Dendritic cell treated with granulocyte-macrophage colony-stimulating factor and Interleukin-4, amounts not matched to agents 40 ng/mL and 50 ng/mL, for 4 days (primary cell): ENCODE measurements around the gene ATG4A.

ENCODE experiments used
- H3K27ac Mint-ChIP-seq: one replicate; pipeline ENCODE4 v1.8.0; 2022; ENCODE audit warnings: mild to moderate bottlenecking, mixed read lengths
- H3K27me3 Mint-ChIP-seq: one replicate; pipeline ENCODE4 v1.8.0; 2022; ENCODE audit warnings: mild to moderate bottlenecking, mixed read lengths
- H3K36me3 Mint-ChIP-seq: one replicate; pipeline ENCODE4 v1.8.0; 2022; ENCODE audit warnings: low read depth, mixed read lengths
- H3K4me1 Mint-ChIP-seq: one replicate; pipeline ENCODE4 v1.8.0; 2022; ENCODE audit warnings: low read depth, mixed read lengths
- H3K4me3 Mint-ChIP-seq: one replicate; pipeline ENCODE4 v1.8.0; 2022; ENCODE audit warnings: mild to moderate bottlenecking, moderate library complexity, mixed read lengths
- H3K9me3 Mint-ChIP-seq: one replicate; pipeline ENCODE4 v1.8.0; 2022; ENCODE audit warnings: mixed read lengths
- intact Hi-C: fragments of 100-400 bp; cut with micrococcal nuclease; formaldehyde crosslinking; loops from one replicate; pipeline ENCODE4 v1.15.0; 2022

The ATG4A gene

DNA sequence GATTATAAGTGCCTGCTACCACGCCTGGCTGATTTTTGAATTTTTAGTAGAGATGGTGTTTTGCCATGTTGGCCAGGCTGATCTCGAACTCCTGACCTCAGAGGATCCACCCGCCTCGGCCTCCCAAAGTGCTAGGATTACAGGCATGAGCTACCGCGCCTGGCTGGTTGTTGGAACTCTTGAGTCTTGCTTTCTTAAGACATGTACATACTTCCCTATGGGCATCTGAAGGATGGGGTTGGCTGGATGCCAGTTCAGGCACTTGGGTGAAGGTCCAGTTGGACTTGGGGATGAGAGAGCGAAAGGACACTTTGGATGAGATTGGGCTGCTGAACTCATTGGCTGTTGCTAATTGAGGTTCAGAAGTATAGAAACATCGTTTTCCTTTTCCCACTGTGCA is 40.5 kb downstream of the ATG4A start:
- Mint-ChIP-seq H3K4me3 (no peak overlapping the region), H3K27me3 (no peaks in the 10 kb centered on the region), H3K36me3 (peaks cover 51% of the 10 kb centered on the region), H3K4me1 (no peaks in the 10 kb centered on the region), H3K9me3 (no peaks in the 10 kb centered on the region), H3K27ac (no peak overlapping the region)
- intact Hi-C loops = no loop called here

DNA sequence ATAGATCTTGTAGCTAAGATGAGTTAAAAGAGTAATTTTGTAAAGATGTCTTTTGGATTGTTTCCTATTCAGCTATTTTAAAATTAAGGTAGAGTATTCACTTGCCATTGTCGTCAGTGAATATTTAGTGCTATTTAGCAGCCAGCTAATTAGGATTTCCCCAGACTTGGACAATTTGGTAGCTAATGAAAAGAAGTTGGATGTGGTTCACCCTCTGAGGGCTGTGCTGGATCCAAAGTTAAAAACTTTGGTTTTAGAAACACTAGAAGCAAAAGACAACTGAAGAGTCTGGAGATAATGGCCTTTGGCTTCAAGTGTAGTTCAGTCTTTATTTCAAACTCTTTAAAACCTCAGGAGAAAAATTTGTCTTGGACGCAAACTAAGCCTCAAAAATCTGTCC is 41.3 kb downstream of the ATG4A start:
- H3K27ac Mint-ChIP-seq = no peak overlapping the region
- H3K4me1 Mint-ChIP-seq = no peaks in the 10 kb centered on the region
- H3K36me3 Mint-ChIP-seq = peaks cover 51% of the 10 kb centered on the region
- intact Hi-C loops = no loop called here
- no peaks in the 10 kb centered on the region for H3K9me3 Mint-ChIP-seq
- H3K4me3 Mint-ChIP-seq = no peak overlapping the region
- H3K27me3 Mint-ChIP-seq = no peaks in the 10 kb centered on the region

DNA sequence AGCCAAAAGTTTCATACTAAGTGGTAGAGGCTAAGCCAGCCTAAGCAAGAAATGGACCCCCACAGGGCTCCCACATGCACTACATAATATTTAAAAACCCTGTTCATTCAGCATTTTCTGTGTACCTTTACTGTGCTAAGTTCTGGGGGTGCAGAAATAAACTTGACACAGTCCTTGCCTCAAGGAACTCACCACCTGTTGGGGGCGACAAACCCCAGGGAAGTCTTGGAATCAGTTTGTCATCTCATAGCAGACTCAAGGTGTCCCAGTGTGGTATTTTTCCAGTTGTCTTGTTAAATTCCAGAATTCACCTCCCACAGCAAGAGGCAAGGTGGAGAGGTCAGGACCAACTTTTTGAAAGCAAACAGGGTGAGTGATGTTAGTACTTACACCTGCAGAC is 43.1 kb downstream of the ATG4A start:
- Mint-ChIP-seq H3K27me3 (no peaks in the 10 kb centered on the region), H3K27ac (no peak overlapping the region), H3K4me1 (no peaks in the 10 kb centered on the region), H3K4me3 (no peak overlapping the region), H3K9me3 (no peaks in the 10 kb centered on the region), H3K36me3 (peaks cover 59% of the 10 kb centered on the region)
- intact Hi-C loops = no loop called here

DNA sequence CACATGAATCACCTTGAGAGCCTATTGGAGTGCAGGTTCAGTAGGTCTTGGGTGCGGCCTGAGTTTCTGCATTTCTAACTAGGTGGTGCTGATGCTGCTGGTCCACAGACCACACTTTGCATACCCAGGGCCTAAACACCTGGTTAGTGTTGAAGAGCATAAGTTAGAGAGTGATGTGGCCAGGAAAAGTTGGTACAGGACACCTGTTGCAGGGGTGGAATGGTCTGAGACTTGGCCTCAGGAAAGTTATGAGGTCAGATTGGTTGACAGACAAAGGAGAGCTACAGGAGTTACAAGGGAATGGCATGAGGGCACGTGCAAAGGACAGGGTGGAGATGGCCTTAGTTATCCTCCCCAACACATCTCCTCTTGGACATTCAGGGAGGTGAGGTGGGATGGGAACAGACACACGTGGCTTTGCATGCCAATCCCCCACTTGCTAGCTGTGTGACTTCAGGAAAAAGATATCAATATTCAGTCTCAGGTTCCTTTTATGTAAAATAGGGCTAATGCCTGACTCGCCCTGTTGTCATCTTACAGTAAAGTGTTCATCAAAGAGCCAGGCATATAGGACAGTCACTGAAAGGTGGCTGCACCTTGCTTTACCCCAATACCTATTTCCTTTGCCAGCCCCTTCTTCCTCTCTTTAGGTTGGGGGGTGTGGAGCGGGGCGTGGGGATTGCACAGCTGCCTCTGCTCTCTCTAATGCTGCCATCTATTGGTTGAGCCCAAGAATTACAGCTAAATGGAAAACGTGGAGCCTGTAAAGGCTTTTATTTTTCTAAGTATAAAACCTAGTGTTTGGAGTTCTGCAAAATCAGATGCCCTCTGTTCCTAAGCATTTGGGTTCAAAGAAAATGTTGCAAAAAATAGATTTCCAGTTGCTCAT is 47.5 kb downstream of the ATG4A start:
- Mint-ChIP-seq H3K27me3 (no peaks in the 10 kb centered on the region), H3K4me1 (no peaks in the 10 kb centered on the region), H3K4me3 (no peak overlapping the region), H3K9me3 (no peaks in the 10 kb centered on the region), H3K36me3 (peaks cover 54% of the 10 kb centered on the region), H3K27ac (no peak overlapping the region)
- intact Hi-C loops = loop anchor here (2.0 kb wide), 1 partner anchor 118 kb away; no protein-coding TSS in a partner anchor

DNA sequence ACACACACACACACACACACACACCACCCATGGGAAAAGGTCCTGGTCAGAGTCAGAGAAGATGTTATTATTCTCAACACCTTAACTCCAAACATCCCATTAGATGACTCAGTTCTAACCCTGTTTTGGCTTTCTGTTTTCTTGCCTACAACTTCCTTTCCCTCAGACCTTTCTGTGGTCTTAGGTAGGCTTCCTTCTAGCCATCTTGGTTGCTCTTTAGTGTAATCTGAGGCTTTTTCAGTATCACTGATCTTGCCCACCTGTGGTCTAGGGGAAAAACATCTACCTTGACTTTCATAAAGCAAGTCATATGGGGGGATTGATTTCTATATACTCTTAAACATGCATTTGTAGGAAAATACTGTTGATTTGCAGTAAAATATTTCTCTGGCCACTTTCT is 56.9 kb downstream of the ATG4A start:
- Mint-ChIP-seq H3K4me1 (no peaks in the 10 kb centered on the region), H3K4me3 (no peak overlapping the region), H3K9me3 (no peaks in the 10 kb centered on the region), H3K27me3 (no peaks in the 10 kb centered on the region), H3K36me3 (peaks cover 59% of the 10 kb centered on the region), H3K27ac (no peak overlapping the region)
- intact Hi-C loops = no loop called here

DNA sequence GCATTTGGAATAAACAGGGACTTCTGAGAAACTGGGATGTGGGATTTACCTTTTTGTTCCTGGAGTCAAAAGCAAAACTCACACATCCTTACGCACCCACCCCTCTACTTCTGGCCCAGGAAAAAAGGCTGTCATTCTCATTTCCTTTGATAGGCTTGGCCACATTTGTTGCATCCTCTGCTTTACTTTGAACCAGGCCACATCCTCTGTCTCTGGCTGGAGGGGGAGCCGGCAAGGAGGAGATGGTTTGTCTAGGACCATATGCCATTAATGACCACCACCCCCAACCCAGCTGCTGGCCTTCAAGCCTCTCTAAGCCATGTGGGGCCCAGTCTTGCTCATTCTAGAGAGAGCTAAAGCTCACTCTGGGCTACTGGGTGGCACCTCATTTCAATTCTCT is 64.5 kb downstream of the ATG4A start:
- Mint-ChIP-seq H3K4me3 (no peak overlapping the region), H3K4me1 (no peaks in the 10 kb centered on the region), H3K9me3 (no peaks in the 10 kb centered on the region), H3K36me3 (peaks cover 23% of the 10 kb centered on the region), H3K27ac (no peak overlapping the region), H3K27me3 (no peaks in the 10 kb centered on the region)
- intact Hi-C loops = no loop called here

DNA sequence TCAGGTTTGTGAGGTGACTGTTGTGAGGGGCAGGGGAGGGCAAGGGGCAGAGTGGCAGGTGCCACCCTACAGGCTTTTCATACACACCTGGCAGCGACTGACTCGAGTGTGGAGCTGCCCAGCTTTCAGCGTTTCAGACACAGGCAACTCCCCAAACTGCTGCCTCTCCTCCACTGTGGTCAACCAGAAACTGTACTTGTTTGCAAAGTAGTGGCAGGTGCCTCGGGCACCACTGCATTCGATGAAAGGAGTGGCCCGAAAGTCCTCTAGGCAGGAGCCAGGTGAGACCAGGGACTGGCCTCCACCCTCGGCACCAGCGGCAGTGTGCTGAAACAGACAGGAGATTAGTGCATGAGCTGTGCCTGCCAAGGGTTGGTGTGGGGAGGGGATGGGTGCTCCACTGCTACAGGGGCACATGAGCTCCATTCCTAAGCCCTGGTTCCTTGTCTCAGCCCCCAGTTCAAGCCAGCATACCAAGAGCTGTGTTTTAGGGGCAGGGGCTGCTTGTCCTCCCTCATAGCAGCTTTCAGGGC is 65.4 kb downstream of the ATG4A start:
- H3K27me3 Mint-ChIP-seq = no peaks in the 10 kb centered on the region
- H3K27ac Mint-ChIP-seq = no peak overlapping the region
- intact Hi-C loops = no loop called here
- no peaks in the 10 kb centered on the region for H3K9me3 Mint-ChIP-seq
- H3K4me1 Mint-ChIP-seq = no peaks in the 10 kb centered on the region
- H3K4me3 Mint-ChIP-seq = no peak overlapping the region
- peaks cover 18% of the 10 kb centered on the region for H3K36me3 Mint-ChIP-seq

DNA sequence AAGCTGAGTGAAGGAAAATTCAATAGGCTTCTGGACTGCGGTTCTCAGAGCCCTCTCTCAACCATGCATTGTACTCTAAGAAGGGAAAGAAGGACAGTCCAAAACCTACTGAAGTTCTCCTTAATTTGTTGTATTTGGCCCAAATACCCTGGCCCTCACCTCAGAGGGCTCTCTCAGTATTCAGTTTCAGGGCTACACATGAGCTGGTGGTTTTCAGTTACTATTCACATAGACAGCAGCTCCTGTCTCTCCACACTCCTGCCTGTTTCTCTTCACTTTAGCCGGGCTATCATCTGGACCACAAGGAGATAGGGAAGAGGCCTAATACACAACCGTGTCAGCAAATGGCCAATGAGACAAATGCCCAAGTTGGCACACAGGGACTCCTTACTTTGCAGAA is 66.0 kb downstream of the ATG4A start:
- Mint-ChIP-seq H3K27ac (no peak overlapping the region), H3K9me3 (no peaks in the 10 kb centered on the region), H3K4me1 (no peaks in the 10 kb centered on the region), H3K36me3 (peaks cover 18% of the 10 kb centered on the region), H3K4me3 (no peak overlapping the region), H3K27me3 (no peaks in the 10 kb centered on the region)
- intact Hi-C loops = no loop called here

DNA sequence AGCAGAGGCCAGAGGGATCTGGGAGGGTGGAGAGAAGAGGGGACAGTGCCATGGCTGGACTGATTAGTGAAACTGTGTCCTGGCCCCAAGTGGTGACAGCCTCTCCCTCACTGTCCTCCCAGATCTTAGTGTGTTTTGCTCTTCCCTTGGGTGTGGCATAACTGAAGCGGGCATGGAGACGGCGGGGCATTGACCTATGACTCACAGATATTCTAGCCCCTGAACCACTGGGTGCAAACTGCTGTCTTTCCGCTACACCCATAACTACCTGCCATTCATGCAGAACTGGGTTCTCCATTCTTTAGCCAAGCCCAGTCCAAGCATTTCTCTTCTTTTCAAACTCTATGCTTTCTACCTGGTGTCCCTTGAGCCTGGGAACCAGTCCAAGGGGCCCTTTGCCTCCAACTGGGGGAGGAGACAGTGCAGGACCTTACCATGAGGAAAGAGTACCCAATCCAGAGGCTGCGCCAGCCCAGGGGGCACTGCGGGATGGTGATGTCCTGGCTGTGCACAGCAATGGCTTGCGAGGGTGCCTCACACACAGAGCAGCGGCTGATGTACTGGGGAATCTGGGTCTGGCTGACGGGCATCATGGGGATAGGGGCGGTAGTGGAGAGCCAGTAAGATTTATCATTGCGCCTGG is 67.6 kb downstream of the ATG4A start:
- intact Hi-C loops = no loop called here
- peaks cover 8% of the 10 kb centered on the region for H3K36me3 Mint-ChIP-seq
- no peaks in the 10 kb centered on the region for H3K9me3 Mint-ChIP-seq
- H3K4me1 Mint-ChIP-seq = no peaks in the 10 kb centered on the region
- no peak overlapping the region for H3K27ac Mint-ChIP-seq
- no peaks in the 10 kb centered on the region for H3K27me3 Mint-ChIP-seq
- H3K4me3 Mint-ChIP-seq = no peak overlapping the region

DNA sequence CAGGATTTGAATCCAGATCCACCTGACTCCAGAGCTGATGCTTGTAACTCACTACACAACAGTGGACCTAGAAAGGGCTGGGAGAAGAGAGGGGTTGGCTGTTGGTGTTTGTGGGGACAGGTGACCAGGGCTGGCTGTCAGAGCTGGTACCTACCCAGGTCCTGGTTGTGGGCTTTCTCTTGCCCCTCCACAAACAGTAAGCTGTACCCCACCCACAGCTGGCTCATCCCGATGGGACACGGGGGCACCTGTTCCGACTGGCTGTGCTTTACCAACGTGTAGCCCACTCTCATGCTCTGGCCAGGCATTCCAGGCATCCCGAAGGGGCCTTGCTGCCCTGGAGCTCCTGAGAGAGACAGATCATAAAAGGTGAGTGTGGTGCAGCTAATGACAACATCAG is 68.7 kb downstream of the ATG4A start:
- no peaks in the 10 kb centered on the region for H3K4me1 Mint-ChIP-seq
- no peak overlapping the region for H3K27ac Mint-ChIP-seq
- no peak overlapping the region for H3K4me3 Mint-ChIP-seq
- no peaks in the 10 kb centered on the region for H3K9me3 Mint-ChIP-seq
- H3K36me3 Mint-ChIP-seq = peaks cover 8% of the 10 kb centered on the region
- intact Hi-C loops = no loop called here
- no peaks in the 10 kb centered on the region for H3K27me3 Mint-ChIP-seq

DNA sequence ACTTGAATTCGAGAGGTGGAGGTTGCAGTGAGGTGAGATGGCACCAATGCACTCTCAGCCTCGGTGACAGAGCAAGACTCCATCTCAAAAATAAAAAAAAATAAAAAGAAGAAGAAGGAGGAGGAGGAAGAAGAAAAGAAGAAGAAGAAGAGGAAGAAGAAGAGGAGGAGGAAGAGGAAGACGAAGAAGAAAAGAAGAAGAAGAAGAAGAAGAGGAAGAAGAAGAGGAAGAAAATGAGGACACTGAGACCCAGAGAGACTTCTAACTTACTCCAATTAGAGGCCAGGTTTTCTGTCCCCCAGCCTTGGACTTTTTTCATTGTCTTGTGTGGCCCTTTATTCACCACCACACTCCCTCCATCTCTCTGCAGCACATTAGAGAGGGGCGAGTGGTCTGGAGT is 70.7 kb downstream of the ATG4A start:
- intact Hi-C loops = no loop called here
- no peak overlapping the region for H3K27ac Mint-ChIP-seq
- no peak overlapping the region for H3K4me3 Mint-ChIP-seq
- no peaks in the 10 kb centered on the region for H3K27me3 Mint-ChIP-seq
- H3K4me1 Mint-ChIP-seq = no peaks in the 10 kb centered on the region
- no peaks in the 10 kb centered on the region for H3K36me3 Mint-ChIP-seq
- no peaks in the 10 kb centered on the region for H3K9me3 Mint-ChIP-seq

DNA sequence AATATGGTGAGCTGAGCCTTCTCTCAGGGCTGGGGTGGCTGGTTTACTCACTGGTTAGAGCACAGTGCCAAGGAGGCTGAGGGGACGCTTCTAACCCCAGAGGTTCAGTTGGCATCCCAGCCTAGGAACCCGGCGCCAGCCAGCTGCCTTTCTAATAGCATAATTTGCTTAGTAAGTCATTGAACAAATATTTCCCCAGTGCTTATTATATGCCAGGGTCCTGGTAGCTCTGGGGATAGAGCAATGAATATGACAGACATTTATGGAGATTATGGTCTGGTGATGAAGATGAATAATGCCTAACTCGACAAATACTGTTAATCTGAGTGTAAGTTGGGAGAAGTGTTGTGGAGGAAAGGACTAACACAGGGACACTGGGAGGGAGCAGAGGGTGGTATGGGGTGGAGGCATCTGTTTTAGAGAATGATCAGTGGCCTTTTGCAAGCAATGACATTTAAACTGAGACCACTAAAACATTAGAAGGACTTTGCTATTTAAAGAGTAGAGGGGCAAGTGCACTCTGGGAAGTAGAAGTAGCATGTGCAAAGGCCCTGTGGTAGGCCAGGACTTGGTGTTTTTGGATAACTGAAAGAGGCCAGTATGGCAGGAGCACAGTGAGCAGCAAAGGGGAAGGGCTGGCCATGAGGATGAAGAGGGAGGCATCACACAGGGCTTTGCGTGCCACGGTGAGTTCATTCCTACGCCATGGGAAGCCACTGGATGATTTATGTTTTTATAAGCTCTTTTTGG is 71.9 kb downstream of the ATG4A start:
- no peak overlapping the region for H3K27ac Mint-ChIP-seq
- no peaks in the 10 kb centered on the region for H3K4me1 Mint-ChIP-seq
- no peak overlapping the region for H3K4me3 Mint-ChIP-seq
- no peaks in the 10 kb centered on the region for H3K36me3 Mint-ChIP-seq
- H3K27me3 Mint-ChIP-seq = no peaks in the 10 kb centered on the region
- intact Hi-C loops = no loop called here
- H3K9me3 Mint-ChIP-seq = no peaks in the 10 kb centered on the region

DNA sequence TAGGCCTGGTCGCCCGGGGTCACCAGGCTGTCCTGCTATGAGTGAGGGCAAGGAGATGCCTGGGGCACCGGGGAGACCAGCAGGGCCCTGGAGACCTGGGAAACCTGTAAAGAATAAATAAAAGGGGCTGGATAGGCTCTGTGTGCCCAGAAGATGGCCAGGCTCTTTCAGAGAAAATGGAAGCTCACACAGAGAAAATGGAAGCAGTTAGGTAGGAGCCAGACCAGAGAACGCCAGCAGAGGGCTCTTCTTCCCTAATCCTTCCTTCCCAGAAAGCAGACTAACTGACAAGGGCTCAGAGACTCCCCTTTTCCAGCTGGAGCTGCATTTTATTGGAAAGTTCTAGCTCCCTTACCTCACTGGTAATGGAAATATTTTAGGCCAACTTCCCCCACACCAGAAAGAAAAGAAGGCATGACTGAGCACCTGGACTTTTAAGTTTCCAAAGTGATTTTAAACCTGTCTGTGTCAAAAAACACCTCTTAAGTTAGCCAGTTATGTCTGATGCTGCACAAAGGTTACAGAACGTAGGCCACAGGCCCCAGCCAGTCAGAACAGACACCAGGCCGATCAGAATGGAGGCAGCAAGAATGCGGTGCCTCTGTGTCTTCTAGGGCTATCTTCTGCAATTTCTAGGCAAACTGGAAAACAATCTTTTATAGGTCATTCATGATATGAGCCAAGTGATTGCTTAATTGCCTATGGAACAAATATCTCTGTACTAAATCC is 74.0 kb downstream of the ATG4A start:
- Mint-ChIP-seq H3K9me3 (no peaks in the 10 kb centered on the region), H3K4me3 (no peak overlapping the region), H3K36me3 (no peaks in the 10 kb centered on the region), H3K27ac (no peak overlapping the region), H3K4me1 (no peaks in the 10 kb centered on the region), H3K27me3 (no peaks in the 10 kb centered on the region)
- intact Hi-C loops = no loop called here
